GM20000 (cell line): ENCODE data around the gene ABCA7.

Experiments used
- DNase-seq: peaks from one replicate; pipeline ENCODE4 v3.0.0; 2012; ENCODE audit warnings: low spot score
- CTCF ChIP-seq: IDR thresholded peaks from 2 replicates; pipeline ENCODE4 v1.5.1; 2012; ENCODE audit warnings: mild to moderate bottlenecking, control low read depth; ENCODE audit errors: extremely low read depth, missing control alignments

Gene ABCA7

DNA sequence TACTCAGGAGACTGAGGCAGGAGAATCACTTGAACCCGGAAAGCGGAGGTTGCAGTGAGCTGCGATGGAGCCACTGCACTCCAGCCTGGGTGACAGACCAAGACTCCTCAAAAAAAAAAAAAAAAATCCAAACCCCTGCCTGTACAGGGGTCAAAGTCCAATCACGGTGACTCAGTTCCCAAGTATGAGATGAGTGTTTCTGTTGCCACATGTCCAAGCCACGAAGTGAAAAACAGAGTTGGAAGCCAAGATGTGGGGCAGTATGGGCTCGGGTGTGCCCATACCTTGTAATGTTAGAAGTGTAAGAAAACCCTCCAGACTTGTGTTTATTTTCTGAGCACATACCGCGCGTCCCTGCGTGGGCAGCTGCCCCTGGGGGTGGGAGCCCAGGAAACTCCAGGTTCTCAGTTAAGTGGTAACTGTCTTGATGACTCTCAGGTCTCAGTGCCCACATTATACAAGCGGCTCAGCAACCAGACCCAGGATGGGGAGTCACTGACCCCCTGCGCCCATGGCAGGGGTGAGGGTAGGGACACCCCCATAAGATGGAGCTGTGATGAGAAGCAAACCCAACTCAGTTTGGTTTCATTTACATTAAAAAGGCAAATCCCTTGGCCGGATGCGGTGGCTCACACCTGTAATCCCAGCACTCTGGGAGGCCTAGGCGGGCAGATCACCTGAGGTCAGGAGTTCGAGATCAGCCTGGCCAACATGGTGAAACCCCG lies 62.7 kb downstream of the ABCA7 start:
- DNase-seq: no peak
- no peak for TF ChIP-seq CTCF

DNA sequence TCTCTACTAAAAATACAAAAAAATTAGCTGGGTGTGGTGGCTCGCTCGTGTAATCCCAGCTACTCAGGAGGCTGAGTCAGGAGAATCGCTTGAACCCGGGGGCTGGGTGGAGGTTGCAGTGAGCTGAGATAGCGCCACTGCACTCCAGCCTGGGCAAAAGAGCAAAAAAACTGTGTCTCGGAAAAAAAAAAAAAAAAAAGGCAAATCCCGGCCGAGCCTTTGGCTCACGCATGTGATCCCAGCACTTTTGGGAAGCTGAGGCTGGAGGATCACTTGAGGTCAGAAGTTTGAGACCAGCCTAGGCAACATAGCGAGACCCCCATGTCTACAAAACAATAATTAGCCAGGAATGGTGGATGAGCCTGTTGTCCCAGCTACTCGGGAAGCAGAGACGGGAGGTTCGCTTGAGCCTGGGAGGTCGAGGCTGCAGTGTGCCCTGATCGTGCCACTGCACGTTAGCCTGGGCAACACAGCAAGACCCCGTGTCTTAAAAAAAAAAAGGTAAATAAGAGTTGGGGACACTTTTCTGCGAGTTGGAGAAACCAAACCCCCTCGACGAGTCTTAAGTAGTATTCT lies 63.3 kb downstream of the ABCA7 start:
- no peak for DNase-seq

DNA sequence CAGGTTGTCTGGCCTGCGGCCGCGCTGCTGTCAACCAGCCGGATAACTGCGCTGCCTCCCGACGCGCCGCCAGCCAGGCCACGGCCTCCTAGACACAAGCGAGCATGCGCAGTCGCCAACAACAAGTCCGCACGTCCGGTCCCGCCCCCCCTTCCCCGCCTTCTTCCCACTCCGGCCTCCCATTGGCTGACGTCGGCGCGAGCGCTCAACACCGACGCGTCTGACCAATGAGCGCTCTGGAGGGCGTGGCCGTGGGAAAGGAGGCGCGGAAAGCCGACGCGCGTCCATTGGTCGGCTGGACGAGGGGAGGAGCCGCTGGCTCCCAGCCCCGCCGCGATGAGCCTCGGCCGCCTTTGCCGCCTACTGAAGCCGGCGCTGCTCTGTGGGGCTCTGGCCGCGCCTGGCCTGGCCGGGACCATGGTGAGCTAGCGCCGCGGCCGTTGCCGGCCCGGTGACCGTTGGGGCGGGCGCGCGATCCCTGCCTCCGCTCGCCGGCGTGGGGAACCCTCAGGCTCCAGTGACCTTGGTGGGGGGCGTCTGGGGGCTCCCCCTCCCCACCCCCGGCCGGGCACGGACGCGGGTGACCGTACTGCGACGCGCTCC lies 63.9 kb downstream of the ABCA7 start, which contains the start of gene GPX4:
Gene GPX4, plus strand, starts transcription at position 287 of the 603 bp plus-strand sequence. Its CDS starts 50 bp downstream, at position 337.
- peak; percentile 99 for DNase-seq
- no peak for TF ChIP-seq CTCF

More for the DNA sequence above, 63.3 kb downstream of the ABCA7 start:
- TF ChIP-seq CTCF: no peak

DNA sequence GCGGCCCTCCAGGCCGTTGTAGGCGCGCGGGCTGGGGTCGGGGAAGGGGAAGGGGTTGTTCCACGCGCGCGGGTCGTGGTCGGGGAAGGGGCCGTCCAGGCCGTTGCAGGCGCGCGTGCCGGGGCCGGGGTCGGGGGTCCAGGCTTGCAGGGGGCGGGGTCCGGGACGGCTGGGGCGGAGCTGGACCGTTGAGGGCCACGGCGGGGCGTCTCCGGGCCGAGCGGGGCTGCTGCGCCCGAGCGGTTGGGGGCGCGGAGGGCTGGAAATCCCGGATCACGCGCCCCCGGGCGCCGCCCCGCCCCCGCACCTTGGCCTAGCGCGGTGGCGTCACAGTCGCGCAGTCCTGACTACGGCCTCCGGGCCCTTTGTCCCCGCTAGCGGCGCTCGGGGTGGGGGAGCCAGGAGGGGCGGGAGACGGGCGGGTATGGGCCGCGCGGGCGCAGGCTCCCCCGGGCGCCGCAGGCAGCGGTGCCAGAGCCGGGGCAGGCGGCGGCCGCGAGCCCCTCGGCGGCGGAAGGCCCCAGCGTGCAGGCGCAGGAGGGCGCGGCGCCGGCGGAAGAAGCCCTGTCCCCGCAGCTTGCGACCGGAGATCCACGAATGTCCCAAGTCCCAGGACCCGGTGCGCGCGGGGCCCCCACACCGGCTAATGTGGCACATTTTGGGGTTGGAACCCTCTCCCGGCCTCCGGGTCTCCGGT lies 64.6 kb downstream of the ABCA7 start:
- peak; percentile 93 for DNase-seq
- no peak for TF ChIP-seq CTCF

DNA sequence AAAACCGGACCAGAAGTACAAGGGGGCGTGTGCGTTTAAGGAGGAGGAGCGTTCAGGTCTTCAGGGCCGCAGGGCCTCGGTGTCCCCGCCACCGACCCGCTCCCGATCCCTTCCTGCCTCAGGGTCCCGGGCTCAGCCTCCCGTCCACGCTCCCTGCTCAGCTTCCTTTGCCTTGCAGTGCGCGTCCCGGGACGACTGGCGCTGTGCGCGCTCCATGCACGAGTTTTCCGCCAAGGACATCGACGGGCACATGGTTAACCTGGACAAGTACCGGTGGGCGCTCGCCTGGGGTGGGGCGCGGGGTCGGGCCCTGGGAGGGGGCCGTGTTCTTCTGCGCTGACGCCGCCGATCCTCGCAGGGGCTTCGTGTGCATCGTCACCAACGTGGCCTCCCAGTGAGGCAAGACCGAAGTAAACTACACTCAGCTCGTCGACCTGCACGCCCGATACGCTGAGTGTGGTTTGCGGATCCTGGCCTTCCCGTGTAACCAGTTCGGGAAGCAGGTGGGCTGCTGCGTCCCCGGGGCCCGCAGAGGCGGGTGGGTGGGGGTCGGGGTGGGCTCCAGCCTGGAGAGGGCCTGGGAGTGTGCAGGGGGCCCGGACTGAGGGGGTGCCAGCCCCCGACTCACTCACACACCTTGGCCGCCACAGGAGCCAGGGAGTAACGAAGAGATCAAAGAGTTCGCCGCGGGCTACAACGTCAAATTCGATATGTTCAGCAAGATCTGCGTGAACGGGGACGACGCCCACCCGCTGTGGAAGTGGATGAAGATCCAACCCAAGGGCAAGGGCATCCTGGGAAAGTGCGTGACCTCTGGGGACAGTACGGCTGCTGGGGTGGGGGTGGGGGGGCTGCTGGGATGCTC lies 65.3 kb downstream of the ABCA7 start:
- DNase-seq: peak; percentile 77

More for the DNA sequence above, 65.3 kb downstream of the ABCA7 start:
- no peak for TF ChIP-seq CTCF
